Neuron (in vitro differentiated cells): ENCODE results near the gene RNF141.

Experiments used
- H2AFZ ChIP-seq: one replicate; pipeline ENCODE4 v1.6.1; 2013; ENCODE audit warnings: low read depth, mild to moderate bottlenecking, inconsistent platforms, low read length, moderate library complexity
- H3K27me3 ChIP-seq: one replicate; pipeline ENCODE4 v1.6.1; 2013; ENCODE audit warnings: low read length; ENCODE audit not compliant: insufficient read depth
- H3K36me3 ChIP-seq: one replicate; pipeline ENCODE4 v1.6.1; 2013; ENCODE audit warnings: low read length; ENCODE audit not compliant: insufficient read depth
- H3K4me1 ChIP-seq: one replicate; pipeline ENCODE4 v1.6.1; 2013; ENCODE audit warnings: low read length; ENCODE audit not compliant: insufficient read depth
- H3K4me3 ChIP-seq: 2 replicates; pipeline ENCODE4 v1.5.1; 2013; ENCODE audit warnings: mild to moderate bottlenecking, low read length, moderate library complexity
- H3K9me3 ChIP-seq: one replicate; pipeline ENCODE4 v1.6.1; 2013; ENCODE audit warnings: low read length

Gene RNF141, protein sequence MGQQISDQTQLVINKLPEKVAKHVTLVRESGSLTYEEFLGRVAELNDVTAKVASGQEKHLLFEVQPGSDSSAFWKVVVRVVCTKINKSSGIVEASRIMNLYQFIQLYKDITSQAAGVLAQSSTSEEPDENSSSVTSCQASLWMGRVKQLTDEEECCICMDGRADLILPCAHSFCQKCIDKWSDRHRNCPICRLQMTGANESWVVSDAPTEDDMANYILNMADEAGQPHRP

DNA sequence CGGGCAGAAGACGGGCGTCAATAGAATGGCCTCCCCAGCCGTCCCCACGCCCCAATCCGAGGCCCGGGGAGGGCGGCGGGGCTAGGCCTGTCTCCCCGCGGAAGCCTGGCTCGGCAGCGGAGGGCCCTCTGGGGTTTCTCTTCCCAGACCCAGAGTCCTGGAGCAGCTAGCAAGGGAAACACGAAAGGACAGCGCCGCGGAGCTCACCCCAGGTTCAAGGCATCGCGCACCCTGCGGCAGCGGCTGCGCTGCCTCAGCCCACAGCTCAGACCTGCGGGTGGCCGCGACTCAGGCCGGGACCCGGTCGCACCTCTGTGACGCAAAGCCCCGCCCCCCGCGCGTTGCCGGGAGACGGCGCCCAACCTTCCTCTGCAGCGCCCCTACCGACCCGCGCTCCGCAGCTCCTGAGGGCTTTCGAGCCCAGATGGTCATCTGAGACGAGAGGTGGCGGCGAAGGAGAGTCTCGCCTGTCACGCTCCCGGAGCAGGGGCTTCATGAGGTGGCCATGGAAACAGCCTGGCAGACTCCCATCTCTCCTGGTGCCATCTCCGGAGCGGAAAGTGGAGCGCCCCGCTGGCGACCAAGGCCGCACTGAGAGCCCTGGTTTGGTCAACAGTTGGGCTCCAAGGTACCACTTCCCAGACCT lies at the start of gene RNF141:
TSS of gene RNF141 (minus strand) at position 273 of the 646 bp plus-strand sequence. CDS start 7,029 bp downstream, outside the sequence.
- Histone ChIP-seq H2AFZ (peak within 1 kb of the TSS; percentile 98), H3K36me3 (no peaks in the 10 kb centered on the region), H3K4me1 (peaks cover 10% of the 10 kb centered on the region), H3K27me3 (no peaks in the 10 kb centered on the region), H3K9me3 (peaks cover 7% of the 10 kb centered on the region), H3K4me3 (peak within 1 kb of the TSS; percentile 99)

DNA sequence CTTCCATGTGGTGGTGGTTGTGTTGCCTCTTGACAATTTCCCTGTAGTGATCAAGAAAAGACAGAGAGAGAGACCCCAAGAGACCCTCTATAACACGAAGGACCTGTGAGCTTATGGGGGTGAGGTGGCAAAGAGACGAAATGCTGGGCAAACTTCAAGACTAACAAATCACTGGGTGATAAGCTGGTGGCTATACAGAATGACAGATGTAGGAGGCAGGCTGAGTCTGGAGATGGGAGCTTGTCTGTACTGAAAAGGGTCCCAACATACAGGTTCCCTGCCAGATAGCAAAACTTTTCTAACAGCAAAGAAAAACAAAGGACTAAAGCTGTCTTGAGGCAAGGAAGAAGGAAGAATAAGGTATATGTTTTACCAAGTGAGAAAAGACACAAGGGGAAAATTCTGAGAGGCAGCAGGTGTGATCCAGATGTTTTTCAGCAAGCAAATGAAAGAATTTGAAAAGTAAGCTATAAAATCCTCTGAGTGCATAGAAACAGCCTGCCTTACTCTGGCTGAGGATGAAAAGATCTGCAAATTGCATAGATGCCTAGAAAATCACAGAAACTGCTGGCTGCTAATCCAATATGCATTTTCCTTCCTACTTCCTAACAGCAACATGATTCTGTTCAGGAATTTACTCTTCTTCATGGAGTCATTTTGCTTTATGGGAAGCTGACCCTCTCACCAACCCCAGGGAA lies 49.4 kb upstream of the RNF141 start:
- Histone ChIP-seq H3K36me3 (no peaks in the 10 kb centered on the region), H3K9me3 (no peaks in the 10 kb centered on the region), H3K4me1 (no peaks in the 10 kb centered on the region), H3K27me3 (no peaks in the 10 kb centered on the region), H3K4me3 (no peak overlapping the region), H2AFZ (no peak overlapping the region)

DNA sequence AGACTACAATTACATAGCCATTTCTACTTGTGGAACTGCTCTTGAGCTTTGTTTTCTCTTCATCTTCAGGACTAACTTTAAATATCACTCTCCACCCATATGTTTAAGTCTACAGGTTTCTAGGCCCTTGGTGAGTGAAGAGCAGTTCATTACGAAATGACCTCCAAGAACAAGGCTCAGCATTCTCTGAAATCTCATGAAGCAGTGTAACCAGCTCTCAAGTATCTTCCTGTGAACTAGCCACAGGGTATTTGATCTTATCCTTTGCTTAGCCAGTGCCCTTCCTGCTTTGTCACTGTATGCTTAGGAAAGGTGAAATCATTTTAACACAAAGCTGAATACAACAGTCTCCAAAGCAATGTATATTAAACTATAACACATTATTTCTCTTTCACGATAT lies 47.9 kb upstream of the RNF141 start:
- Histone ChIP-seq H3K4me1 (no peaks in the 10 kb centered on the region), H3K9me3 (no peaks in the 10 kb centered on the region), H3K27me3 (no peaks in the 10 kb centered on the region), H2AFZ (no peak overlapping the region), H3K36me3 (no peaks in the 10 kb centered on the region), H3K4me3 (no peak overlapping the region)

DNA sequence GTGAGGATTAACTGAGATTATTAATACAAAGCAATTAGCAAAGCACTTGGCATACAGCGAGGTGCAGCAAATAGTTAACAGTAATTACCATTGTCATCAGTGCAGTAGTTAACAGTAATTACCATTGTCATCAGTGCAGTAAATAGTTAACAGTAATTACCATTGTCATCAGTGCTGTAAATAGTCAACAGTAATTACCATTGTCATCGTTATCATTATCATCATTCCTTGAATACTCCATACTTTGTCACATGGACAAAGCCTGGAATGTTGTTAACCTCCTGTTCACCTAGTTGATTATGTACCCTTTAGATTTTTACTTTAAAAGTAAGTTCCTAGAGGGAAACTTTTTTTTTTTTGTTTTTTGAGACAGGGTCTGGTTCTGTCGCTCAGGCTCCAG lies 47.0 kb upstream of the RNF141 start:
- Histone ChIP-seq H3K4me1 (no peaks in the 10 kb centered on the region), H3K4me3 (no peak overlapping the region), H2AFZ (no peak overlapping the region), H3K9me3 (no peaks in the 10 kb centered on the region), H3K27me3 (no peaks in the 10 kb centered on the region), H3K36me3 (no peaks in the 10 kb centered on the region)

DNA sequence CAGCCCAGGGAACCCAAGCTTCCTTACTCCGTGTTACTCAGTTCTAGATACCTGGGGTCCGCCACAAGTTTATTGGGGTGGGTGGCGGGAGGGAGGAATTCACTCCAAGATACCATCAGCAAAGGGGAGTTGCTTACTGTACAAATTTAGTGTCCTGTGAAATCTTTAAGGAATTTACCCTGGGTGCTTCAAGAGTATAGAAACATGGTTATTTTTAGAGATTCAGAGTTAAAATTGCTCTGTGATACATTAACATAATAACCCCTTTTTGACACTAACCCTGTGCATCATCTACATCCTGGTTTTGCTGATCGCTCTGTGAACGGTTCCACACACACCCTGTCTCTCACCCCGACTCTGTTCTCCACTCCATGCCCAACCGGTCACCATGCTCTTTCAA lies 46.4 kb upstream of the RNF141 start:
- Histone ChIP-seq H3K4me1 (no peaks in the 10 kb centered on the region), H2AFZ (no peak overlapping the region), H3K27me3 (no peaks in the 10 kb centered on the region), H3K36me3 (no peaks in the 10 kb centered on the region), H3K4me3 (no peak overlapping the region), H3K9me3 (no peaks in the 10 kb centered on the region)

DNA sequence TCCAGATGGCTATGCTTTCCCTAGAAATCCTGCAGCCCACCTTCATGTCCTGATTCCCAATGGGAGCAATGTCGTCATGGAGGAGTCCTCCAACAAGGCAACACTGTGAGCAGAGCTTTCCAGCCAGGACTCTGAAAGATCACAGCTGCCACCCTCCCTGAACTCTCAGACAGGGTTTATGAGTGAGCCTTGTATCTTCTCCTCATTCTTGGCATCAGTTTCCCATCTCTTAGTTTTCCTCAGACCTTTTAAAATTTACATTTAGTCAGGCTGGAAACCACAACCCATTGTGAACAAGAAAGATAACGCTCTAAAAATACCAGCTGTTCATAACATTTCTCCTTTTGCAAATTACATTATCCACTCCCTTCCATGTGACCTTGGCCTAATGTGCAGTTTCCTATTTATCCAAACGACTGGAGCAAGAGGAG lies 43.1 kb upstream of the RNF141 start:
- Histone ChIP-seq H3K4me1 (peaks cover 1% of the 10 kb centered on the region), H3K36me3 (no peaks in the 10 kb centered on the region), H3K9me3 (no peaks in the 10 kb centered on the region), H2AFZ (no peak overlapping the region), H3K27me3 (no peaks in the 10 kb centered on the region), H3K4me3 (no peak overlapping the region)

DNA sequence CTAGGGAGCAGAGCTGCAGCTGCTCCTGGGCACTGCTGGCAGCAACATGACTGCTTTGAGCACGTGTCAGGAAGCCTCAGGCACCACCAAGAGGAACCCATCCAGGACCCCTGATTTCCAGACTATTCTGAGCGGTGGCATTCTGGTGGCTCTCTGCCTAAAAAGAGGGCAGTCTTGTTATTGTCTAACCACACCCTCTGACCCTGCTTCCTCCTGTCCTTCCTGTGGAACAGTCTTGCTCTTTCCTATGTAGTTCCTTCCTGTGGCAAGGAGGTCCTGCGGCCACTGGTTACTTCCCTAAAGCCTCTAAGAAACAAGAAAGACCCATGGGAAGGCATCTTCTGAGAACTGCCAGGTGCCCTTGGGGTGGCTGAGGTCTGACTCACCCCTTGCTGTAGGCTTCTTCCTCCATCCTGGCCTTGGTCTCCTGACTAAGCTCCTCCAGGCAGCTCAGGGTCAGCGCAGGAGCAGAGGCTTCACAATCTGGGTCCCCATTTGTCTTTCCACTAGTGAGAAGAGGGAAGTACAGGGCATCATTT lies 40.6 kb upstream of the RNF141 start:
- H2AFZ ChIP-seq = no peak overlapping the region
- H3K4me1 ChIP-seq = peaks cover 9% of the 10 kb centered on the region
- no peak overlapping the region for H3K4me3 ChIP-seq
- H3K27me3 ChIP-seq = no peaks in the 10 kb centered on the region
- H3K9me3 ChIP-seq = no peaks in the 10 kb centered on the region
- no peaks in the 10 kb centered on the region for H3K36me3 ChIP-seq

DNA sequence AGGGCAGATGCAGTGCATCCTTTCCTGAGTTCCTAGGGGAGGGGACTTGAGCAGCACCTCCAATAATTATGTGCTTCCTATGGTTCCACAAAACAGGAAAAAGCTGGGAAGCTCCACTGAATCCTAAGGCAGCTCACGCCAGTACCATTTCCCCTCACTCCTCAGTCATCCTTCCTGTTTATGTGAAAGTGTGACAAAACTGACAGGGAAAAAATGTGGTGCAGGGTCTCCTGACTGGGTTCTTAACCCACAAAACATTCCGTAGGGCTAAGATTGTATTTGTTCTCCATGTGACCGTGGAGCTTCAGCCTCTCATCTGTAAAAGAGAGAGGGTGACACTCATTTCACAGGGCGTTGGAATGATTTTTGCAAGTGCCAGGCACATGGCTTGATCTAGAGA lies 39.6 kb upstream of the RNF141 start:
- Histone ChIP-seq H3K36me3 (no peaks in the 10 kb centered on the region), H3K4me1 (peaks cover 9% of the 10 kb centered on the region), H3K27me3 (no peaks in the 10 kb centered on the region), H3K4me3 (no peak overlapping the region), H2AFZ (no peak overlapping the region), H3K9me3 (no peaks in the 10 kb centered on the region)

DNA sequence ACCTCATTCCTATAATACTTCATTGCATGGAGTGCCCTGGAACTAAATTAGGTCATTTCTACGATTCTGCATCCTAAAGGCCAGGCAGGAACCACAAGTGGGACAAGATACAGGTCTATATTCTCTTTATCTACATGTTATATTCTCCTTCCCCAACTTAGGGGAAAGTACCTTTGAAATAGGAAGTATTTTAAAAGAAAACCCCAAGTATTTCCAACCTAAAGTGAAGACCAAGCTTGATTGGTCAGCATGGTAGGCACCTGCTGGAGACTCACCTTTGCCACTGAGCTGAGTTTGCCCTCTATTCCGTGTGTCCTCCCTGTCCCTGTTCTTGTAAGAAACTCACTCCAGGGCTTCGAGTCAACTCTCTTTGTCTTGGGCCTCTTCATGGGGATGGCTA lies 38.7 kb upstream of the RNF141 start:
- no peaks in the 10 kb centered on the region for H3K36me3 ChIP-seq
- no peak overlapping the region for H2AFZ ChIP-seq
- H3K4me3 ChIP-seq = no peak overlapping the region
- H3K4me1 ChIP-seq = peaks cover 9% of the 10 kb centered on the region
- no peaks in the 10 kb centered on the region for H3K27me3 ChIP-seq
- H3K9me3 ChIP-seq = no peaks in the 10 kb centered on the region

DNA sequence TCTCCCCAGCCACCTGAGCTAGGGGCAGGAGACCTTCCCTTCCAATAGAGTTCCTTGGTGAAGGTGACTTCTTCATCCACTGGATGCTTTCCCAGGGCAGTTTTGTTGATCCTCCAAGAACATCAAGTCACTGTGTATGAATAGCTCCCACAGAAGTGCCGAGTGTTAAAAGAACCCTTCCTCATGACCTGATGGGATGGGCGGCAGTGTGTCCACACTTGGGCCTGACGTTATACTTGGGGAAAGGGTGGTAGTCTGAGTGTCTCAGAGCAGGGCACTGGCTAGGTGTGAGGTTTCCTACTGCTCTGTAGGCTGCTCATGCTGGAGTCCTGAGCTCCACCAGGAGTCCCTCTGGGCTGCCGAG lies 35.0 kb upstream of the RNF141 start:
- Histone ChIP-seq H3K4me3 (no peak overlapping the region), H3K9me3 (no peaks in the 10 kb centered on the region), H3K36me3 (no peaks in the 10 kb centered on the region), H2AFZ (no peak overlapping the region), H3K4me1 (peaks cover 9% of the 10 kb centered on the region), H3K27me3 (no peaks in the 10 kb centered on the region)

DNA sequence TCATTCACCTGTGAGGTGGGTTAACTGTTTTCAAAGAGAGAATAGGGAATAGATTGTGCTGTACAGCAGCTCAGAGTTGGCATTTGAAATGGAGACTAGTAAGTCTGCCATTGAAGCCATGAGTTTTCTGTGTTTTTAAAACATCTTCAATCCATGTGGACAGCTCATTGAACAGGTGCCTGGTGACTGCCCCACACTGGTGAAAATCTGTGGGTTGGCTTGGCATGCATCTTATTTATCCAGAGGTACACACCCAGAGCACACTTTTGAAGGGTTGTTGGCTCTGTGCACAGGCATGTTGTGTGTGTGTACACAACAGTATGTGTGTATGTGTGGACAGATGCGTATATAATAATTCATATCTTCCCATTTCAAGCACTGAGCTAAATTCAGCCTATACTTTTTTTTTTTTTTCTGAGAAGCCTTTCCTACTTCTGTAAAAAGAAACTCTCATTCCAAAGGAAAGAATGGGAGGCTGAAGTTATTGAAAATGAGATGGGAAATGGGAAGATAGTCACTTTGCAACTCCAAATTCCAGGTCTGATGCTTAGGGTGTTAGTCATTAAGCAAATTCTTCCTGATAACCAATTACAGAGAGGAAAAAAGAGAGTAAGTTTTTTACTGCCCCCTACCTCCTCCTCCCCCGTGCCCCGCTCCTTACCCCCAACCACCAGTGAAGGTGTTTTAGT lies 34.5 kb upstream of the RNF141 start:
- no peaks in the 10 kb centered on the region for H3K27me3 ChIP-seq
- no peaks in the 10 kb centered on the region for H3K36me3 ChIP-seq
- H3K4me1 ChIP-seq = peaks cover 9% of the 10 kb centered on the region
- H3K9me3 ChIP-seq = no peaks in the 10 kb centered on the region
- no peak overlapping the region for H2AFZ ChIP-seq
- no peak overlapping the region for H3K4me3 ChIP-seq

DNA sequence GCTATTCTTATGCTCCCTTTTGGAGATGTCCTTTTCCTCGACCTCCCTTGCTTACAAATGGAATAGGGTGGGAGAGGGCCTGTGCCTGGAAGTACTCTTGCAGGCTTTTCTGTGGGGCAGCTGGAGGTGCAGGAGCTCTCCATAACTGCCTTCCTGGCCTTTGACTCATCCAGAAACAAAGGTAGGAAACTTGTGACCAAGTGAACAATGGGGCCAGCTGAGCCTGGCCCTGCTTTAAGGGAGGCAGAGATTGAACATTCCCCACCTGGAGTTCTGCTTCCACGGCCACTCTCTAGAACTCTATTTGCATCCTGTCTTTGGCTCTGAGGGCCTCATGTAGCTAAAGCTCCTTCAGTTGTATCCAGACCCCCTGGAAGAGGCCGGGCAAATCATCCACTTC lies 32.6 kb upstream of the RNF141 start:
- Histone ChIP-seq H3K36me3 (no peaks in the 10 kb centered on the region), H3K9me3 (no peaks in the 10 kb centered on the region), H3K4me3 (no peak overlapping the region), H2AFZ (no peak overlapping the region), H3K4me1 (peaks cover 7% of the 10 kb centered on the region), H3K27me3 (no peaks in the 10 kb centered on the region)

DNA sequence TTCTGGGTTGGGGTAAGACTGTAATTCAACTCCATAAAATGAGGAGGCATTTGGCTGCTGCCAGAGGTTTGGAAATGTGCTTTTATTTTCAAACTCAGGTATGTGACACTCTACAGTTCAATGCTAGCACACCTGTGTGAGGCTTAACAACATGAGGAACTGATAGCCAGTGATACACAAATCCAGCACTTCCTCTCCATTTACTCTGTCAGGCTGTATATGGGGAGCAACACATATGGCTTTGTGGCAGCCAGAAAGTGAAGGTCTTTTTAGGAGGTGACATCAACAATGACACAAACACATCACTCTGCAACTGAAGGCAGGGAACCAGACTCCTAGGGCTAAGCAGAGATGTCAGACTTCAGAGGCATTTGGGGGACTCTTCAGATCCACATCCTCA lies 32.0 kb upstream of the RNF141 start:
- Histone ChIP-seq H2AFZ (no peak overlapping the region), H3K4me3 (no peak overlapping the region), H3K27me3 (no peaks in the 10 kb centered on the region), H3K9me3 (no peaks in the 10 kb centered on the region), H3K36me3 (no peaks in the 10 kb centered on the region), H3K4me1 (peaks cover 4% of the 10 kb centered on the region)
